H9 (cell line): ENCODE data around the gene GBP1. TPM values are rescaled to one million over a fixed set of nuclear protein-coding genes. Genes with fewer than 3 reads are reported as not detected.

Experiments used
- DNase-seq: peaks from one replicate; pipeline ENCODE4 v3.0.0-alpha.2; 2017
- H2AFZ ChIP-seq: one replicate; pipeline ENCODE4 v1.6.1; 2013; ENCODE audit warnings: mild to moderate bottlenecking, low read length, control low read depth, moderate library complexity
- H2AK5ac ChIP-seq: 2 replicates; pipeline ENCODE4 v1.6.1; 2013; ENCODE audit warnings: low read length, control low read depth, mixed read lengths; ENCODE audit not compliant: insufficient read length
- H2BK120ac ChIP-seq: one replicate; pipeline ENCODE4 v1.6.1; 2013; ENCODE audit warnings: low read depth, mild to moderate bottlenecking, low read length, control low read depth, inconsistent platforms; ENCODE audit not compliant: poor library complexity, severe bottlenecking
- H2BK12ac ChIP-seq: 2 replicates; pipeline ENCODE4 v1.6.1; 2013; ENCODE audit warnings: low read length, control low read depth, mixed read lengths, low read depth; ENCODE audit not compliant: insufficient read length
- H2BK15ac ChIP-seq: 2 replicates; pipeline ENCODE4 v1.6.1; 2013; ENCODE audit warnings: low read depth, low read length, control low read depth
- H2BK20ac ChIP-seq: one replicate; pipeline ENCODE4 v1.6.1; 2013; ENCODE audit warnings: low read depth, mild to moderate bottlenecking, low read length, control low read depth, inconsistent platforms; ENCODE audit not compliant: poor library complexity, severe bottlenecking
- H2BK5ac ChIP-seq: 2 replicates; pipeline ENCODE4 v1.6.1; 2013; ENCODE audit warnings: low read length, control low read depth, mixed read lengths; ENCODE audit not compliant: insufficient read length
- H3K14ac ChIP-seq: 2 replicates; pipeline ENCODE4 v1.6.1; 2013; ENCODE audit warnings: low read length, control low read depth; ENCODE audit not compliant: insufficient read depth
- H3K18ac ChIP-seq: 2 replicates; pipeline ENCODE4 v1.6.1; 2013; ENCODE audit warnings: low read depth, mild to moderate bottlenecking, mixed read lengths, low read length, control low read depth; ENCODE audit not compliant: insufficient read length
- H3K23ac ChIP-seq: 2 replicates; pipeline ENCODE4 v1.6.1; 2013; ENCODE audit warnings: low read length, control low read depth, mixed read lengths, low read depth; ENCODE audit not compliant: insufficient read length
- H3K23me2 ChIP-seq: 2 replicates; pipeline ENCODE4 v1.6.1; 2013; ENCODE audit warnings: low read depth, mild to moderate bottlenecking, mixed read lengths, low read length, control low read depth; ENCODE audit not compliant: insufficient read length, poor library complexity, severe bottlenecking
- H3K27ac ChIP-seq: 2 replicates; pipeline ENCODE4 v1.5.1; 2013; ENCODE audit warnings: low read length, control low read depth, mixed read lengths, low read depth; ENCODE audit not compliant: insufficient read length
- H3K27me3 ChIP-seq: 2 replicates; pipeline ENCODE4 v1.6.1; 2013; ENCODE audit warnings: low read length, control low read depth, inconsistent platforms; ENCODE audit not compliant: insufficient read depth
- H3K4ac ChIP-seq: 2 replicates; pipeline ENCODE4 v1.6.1; 2013; ENCODE audit warnings: low read depth, mild to moderate bottlenecking, control low read depth, inconsistent platforms, low read length, moderate library complexity
- H3K4me1 ChIP-seq: 2 replicates; pipeline ENCODE4 v1.6.1; 2013; ENCODE audit warnings: low read length, control low read depth, inconsistent platforms; ENCODE audit not compliant: insufficient read depth
- H3K4me2 ChIP-seq: 2 replicates; pipeline ENCODE4 v1.6.1; 2013; ENCODE audit warnings: low read length, control low read depth, mixed read lengths; ENCODE audit not compliant: insufficient read length, insufficient read depth
- H3K56ac ChIP-seq: 2 replicates; pipeline ENCODE4 v1.6.1; 2013; ENCODE audit warnings: low read depth, mild to moderate bottlenecking, mixed read lengths, low read length, control low read depth; ENCODE audit not compliant: insufficient read length
- H3K79me1 ChIP-seq: 2 replicates; pipeline ENCODE4 v1.6.1; 2013; ENCODE audit warnings: low read depth, mild to moderate bottlenecking, moderate library complexity, low read length, control low read depth, inconsistent platforms; ENCODE audit not compliant: insufficient read depth, poor library complexity, severe bottlenecking
- H3K79me2 ChIP-seq: 2 replicates; pipeline ENCODE4 v1.6.1; 2013; ENCODE audit warnings: low read length, control low read depth, inconsistent platforms; ENCODE audit not compliant: insufficient read depth
- H3K9ac ChIP-seq: 2 replicates; pipeline ENCODE4 v1.6.1; 2013; ENCODE audit warnings: low read length, control low read depth, mixed read lengths; ENCODE audit not compliant: insufficient read length; ENCODE audit errors: extremely low read depth
- H3K9me3 ChIP-seq: one replicate; pipeline ENCODE4 v1.6.1; 2013; ENCODE audit warnings: low read depth, low read length, inconsistent platforms; ENCODE audit not compliant: control insufficient read depth
- H3T11ph ChIP-seq: one replicate; pipeline ENCODE4 v1.6.1; 2013; ENCODE audit warnings: mild to moderate bottlenecking, low read length, control low read depth, inconsistent platforms
- H4K20me1 ChIP-seq: one replicate; pipeline ENCODE4 v1.6.1; 2013; ENCODE audit not compliant: control insufficient read depth, insufficient read length, insufficient read depth
- H4K5ac ChIP-seq: 2 replicates; pipeline ENCODE4 v1.6.1; 2013; ENCODE audit warnings: low read depth, mild to moderate bottlenecking, mixed read lengths, low read length, control low read depth; ENCODE audit not compliant: insufficient read length
- H4K8ac ChIP-seq: replicated peaks from 2 replicates; pipeline ENCODE4 v1.6.1; 2013; ENCODE audit warnings: low read length, control low read depth, mixed read lengths, low read depth; ENCODE audit not compliant: insufficient read length
- H4K91ac ChIP-seq: 2 replicates; pipeline ENCODE4 v1.6.1; 2013; ENCODE audit warnings: low read depth, mild to moderate bottlenecking, moderate library complexity, mixed read lengths, low read length, control low read depth; ENCODE audit not compliant: insufficient read length
- H3K27ac Mint-ChIP-seq, 3 experiments: 2 replicates in 2 of 3; 3 replicates in 1 of 3; pipeline ENCODE4 v1.8.0; 2020 to 2021; ENCODE audit warnings: mixed read lengths in 3 of 3, mild to moderate bottlenecking in 1 of 3, moderate library complexity in 1 of 3
- H3K27me3 Mint-ChIP-seq: 2 replicates; pipeline ENCODE4 v1.8.0; 2021; ENCODE audit warnings: low read depth, mild to moderate bottlenecking, moderate library complexity, mixed read lengths
- H3K36me3 Mint-ChIP-seq, 3 experiments: 2 replicates in 2 of 3; 3 replicates in 1 of 3; pipeline ENCODE4 v1.8.0; 2020 to 2021; ENCODE audit warnings: low read depth in 3 of 3, mixed read lengths in 3 of 3; ENCODE audit not compliant: insufficient read depth in 1 of 3
- H3K4me1 Mint-ChIP-seq, 2 experiments: 2 replicates each; pipeline ENCODE4 v1.8.0; 2020; ENCODE audit warnings: mixed read lengths in 2 of 2
- H3K4me3 Mint-ChIP-seq, 2 experiments: 2 replicates in 1 of 2; 3 replicates in 1 of 2; pipeline ENCODE4 v1.8.0; 2020 to 2021; ENCODE audit warnings: mild to moderate bottlenecking in 2 of 2, mixed read lengths in 2 of 2, moderate library complexity in 1 of 2
- H3K9me3 Mint-ChIP-seq, 2 experiments: 2 replicates in 1 of 2; 3 replicates in 1 of 2; pipeline ENCODE4 v1.8.0; 2020; ENCODE audit warnings: mild to moderate bottlenecking in 2 of 2, mixed read lengths in 2 of 2, moderate library complexity in 1 of 2
- WGBS: extraction: QIAGEN DNeasy Blood & Tissue Kit; methylation state at CpG from one replicate; pipeline ENCODE4 v1.1.7; 2013; ENCODE audit warnings: missing lambda C conversion rate, low lambda C conversion rate, mixed read lengths; ENCODE audit not compliant: insufficient read length; ENCODE audit errors: extremely low coverage; 5-methylcytosine and 5-hydroxymethylcytosine counted together
- total RNA-seq: library from RNA; stranded (reverse); gene quantifications from 2 replicates; pipeline ENCODE4 v1.2.1, GENCODE V29; 2021
- TF ChIP-seq, protein P1 (sequence below): fragments of 200-600 bp; sonication (generic); conservative IDR thresholded peaks from 3 replicates; pipeline ENCODE4 v1.8.0; 2021; ENCODE audit warnings: antibody characterized with exemption, mild to moderate bottlenecking

Gene GBP1
- total RNA-seq, 1 experiment from 2014 or later = not detected

DNA sequence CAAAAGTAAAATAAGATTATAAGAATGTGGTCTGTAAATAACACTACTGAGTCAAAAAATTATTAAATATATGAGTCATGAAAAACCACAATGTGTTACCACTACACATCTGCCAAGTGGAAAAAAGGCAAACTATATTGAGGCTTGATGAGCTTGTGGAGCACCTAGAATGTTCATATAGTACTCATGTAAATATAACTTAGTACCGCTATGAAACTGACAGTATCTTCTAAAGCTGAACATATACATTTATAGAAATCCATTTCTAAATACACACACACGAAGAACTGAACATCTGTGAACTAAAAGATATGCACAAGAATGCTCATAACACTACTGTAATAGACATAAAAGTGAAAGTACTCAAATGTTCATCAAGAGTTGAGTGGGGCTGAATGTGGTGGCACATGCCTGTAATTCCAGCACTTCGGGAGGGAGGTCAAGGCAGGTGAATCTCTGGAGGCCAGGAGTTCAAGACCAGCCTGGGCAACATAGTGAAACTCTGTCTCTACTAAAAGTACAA is 23.8 kb downstream of the GBP1 start:
- Mint-ChIP-seq H3K4me1 (no peaks in the 10 kb centered on the region), H3K27me3 (no peaks in the 10 kb centered on the region), H3K4me3 (no peak overlapping the region), H3K27ac (no peak overlapping the region), H3K36me3 (peaks cover 2 to 4% (median 2%) of the 10 kb centered on the region in 3 experiments; a peak in 5 of 7 replicates), H3K9me3 (peaks cover 4 to 7% of the 10 kb centered on the region in 2 experiments)
- no peak overlapping the region for H4K8ac ChIP-seq
- no peaks in the 10 kb centered on the region for H3K4me1 ChIP-seq
- no peak overlapping the region for H3K23ac ChIP-seq
- H2BK15ac ChIP-seq = no peak overlapping the region
- H3K79me2 ChIP-seq = no peaks in the 10 kb centered on the region
- H3K56ac ChIP-seq = no peak overlapping the region
- no peak overlapping the region for H2BK20ac ChIP-seq
- no peaks in the 10 kb centered on the region for H3K27me3 ChIP-seq
- H2BK120ac ChIP-seq = no peak overlapping the region
- H2BK12ac ChIP-seq = no peak overlapping the region
- no peak overlapping the region for H3K4me2 ChIP-seq
- H3K18ac ChIP-seq = no peak overlapping the region
- no peak overlapping the region for H3K9ac ChIP-seq
- no CpG with 5 or more reads among the region's 3 CpGs for WGBS
- H3K79me1 ChIP-seq = no peaks in the 10 kb centered on the region
- TF ChIP-seq, protein P1, sequence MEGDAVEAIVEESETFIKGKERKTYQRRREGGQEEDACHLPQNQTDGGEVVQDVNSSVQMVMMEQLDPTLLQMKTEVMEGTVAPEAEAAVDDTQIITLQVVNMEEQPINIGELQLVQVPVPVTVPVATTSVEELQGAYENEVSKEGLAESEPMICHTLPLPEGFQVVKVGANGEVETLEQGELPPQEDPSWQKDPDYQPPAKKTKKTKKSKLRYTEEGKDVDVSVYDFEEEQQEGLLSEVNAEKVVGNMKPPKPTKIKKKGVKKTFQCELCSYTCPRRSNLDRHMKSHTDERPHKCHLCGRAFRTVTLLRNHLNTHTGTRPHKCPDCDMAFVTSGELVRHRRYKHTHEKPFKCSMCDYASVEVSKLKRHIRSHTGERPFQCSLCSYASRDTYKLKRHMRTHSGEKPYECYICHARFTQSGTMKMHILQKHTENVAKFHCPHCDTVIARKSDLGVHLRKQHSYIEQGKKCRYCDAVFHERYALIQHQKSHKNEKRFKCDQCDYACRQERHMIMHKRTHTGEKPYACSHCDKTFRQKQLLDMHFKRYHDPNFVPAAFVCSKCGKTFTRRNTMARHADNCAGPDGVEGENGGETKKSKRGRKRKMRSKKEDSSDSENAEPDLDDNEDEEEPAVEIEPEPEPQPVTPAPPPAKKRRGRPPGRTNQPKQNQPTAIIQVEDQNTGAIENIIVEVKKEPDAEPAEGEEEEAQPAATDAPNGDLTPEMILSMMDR = no peak
- H3K14ac ChIP-seq = no peak overlapping the region
- no peak overlapping the region for H3K4ac ChIP-seq
- no peak for DNase-seq
- no peak overlapping the region for H2BK5ac ChIP-seq
- H2AFZ ChIP-seq = no peak overlapping the region
- H3K23me2 ChIP-seq = no peaks in the 10 kb centered on the region
- no peaks in the 10 kb centered on the region for H4K20me1 ChIP-seq
- no peak overlapping the region for H4K91ac ChIP-seq
- H2AK5ac ChIP-seq = no peak overlapping the region
- no peaks in the 10 kb centered on the region for H3K9me3 ChIP-seq
- H3T11ph ChIP-seq = no peak overlapping the region
- H4K5ac ChIP-seq = no peak overlapping the region
- no peak overlapping the region for H3K27ac ChIP-seq
